Mammary epithelial cell (primary cell): ENCODE measurements around the gene ELFN1.

ENCODE experiments used
- CTCF ChIP-seq, 2 donors: IDR thresholded peaks in 1 of 2; conservative IDR thresholded peaks in 1 of 2; 2 replicates each; pipeline ENCODE4 v1.5.1; 2011 to 2012; ENCODE audit warnings: inconsistent platforms in 2 of 2, low read length in 2 of 2, mild to moderate bottlenecking in 2 of 2, control low read depth in 1 of 2, low read depth in 1 of 2; ENCODE audit not compliant: insufficient read depth in 1 of 2; ENCODE audit errors: extremely low read depth in 1 of 2
- EZH2 ChIP-seq: IDR thresholded peaks from 2 replicates; pipeline ENCODE4 v1.6.1; 2012; ENCODE audit warnings: low read length, inconsistent platforms, borderline replicate concordance

- TF ChIP-seq EZH2 (no peak), CTCF (conservative IDR thresholded peaks at IDR 0.05 in 1 of 2, IDR thresholded peaks at IDR 0.05 in 1 of 2; ENCODE audit: extremely low read depth in 1 of 2, insufficient read depth in 1 of 2, low read depth in 1 of 2, low read length in 2 of 2) (no peak)
Observed at GRCh38 chr7:1706381-1706720, 36.3 kb downstream of the ELFN1 start.
